IMR-90 (cell line): ENCODE data around the gene PAX2.

Experiments used
- FOS ChIP-seq: fragments of 150-350 bp; IDR thresholded peaks from 2 replicates; pipeline ENCODE4 v1.6.1; 2016; ENCODE audit warnings: low read depth, low read length
- MAZ ChIP-seq: IDR thresholded peaks from 2 replicates; pipeline ENCODE4 v1.6.1; 2012; ENCODE audit warnings: low read depth, mild to moderate bottlenecking, low read length, improper control_type of control experiment, moderate library complexity, borderline replicate concordance
- POLR2A ChIP-seq: IDR thresholded peaks from 2 replicates; pipeline ENCODE4 v1.6.1; 2012; ENCODE audit warnings: mild to moderate bottlenecking, low read depth, low read length
- RAD21 ChIP-seq: IDR thresholded peaks from 2 replicates; pipeline ENCODE4 v1.6.1; 2012; ENCODE audit warnings: low read length, improper control_type of control experiment
- RFX5 ChIP-seq: IDR thresholded peaks from 2 replicates; pipeline ENCODE4 v1.8.0; 2012; ENCODE audit warnings: low read depth, mild to moderate bottlenecking, low read length, moderate library complexity
- TF ChIP-seq, protein P1 (sequence below): conservative IDR thresholded peaks from 2 replicates; pipeline ENCODE4 v1.5.1; 2012; ENCODE audit warnings: mild to moderate bottlenecking, low read depth, low read length, improper control_type of control experiment
- TF ChIP-seq, protein P2 (sequence below): fragments of 150-350 bp; IDR thresholded peaks from 2 replicates; pipeline ENCODE4 v1.6.1; 2016; ENCODE audit warnings: low read depth, mild to moderate bottlenecking, low read length, moderate library complexity, borderline replicate concordance
- TF ChIP-seq, protein P3 (sequence below): fragments of 150-350 bp; IDR thresholded peaks from 2 replicates; pipeline ENCODE4 v1.6.1; 2017; ENCODE audit warnings: mild to moderate bottlenecking, antibody characterized with exemption, low read length, low read depth

DNA sequence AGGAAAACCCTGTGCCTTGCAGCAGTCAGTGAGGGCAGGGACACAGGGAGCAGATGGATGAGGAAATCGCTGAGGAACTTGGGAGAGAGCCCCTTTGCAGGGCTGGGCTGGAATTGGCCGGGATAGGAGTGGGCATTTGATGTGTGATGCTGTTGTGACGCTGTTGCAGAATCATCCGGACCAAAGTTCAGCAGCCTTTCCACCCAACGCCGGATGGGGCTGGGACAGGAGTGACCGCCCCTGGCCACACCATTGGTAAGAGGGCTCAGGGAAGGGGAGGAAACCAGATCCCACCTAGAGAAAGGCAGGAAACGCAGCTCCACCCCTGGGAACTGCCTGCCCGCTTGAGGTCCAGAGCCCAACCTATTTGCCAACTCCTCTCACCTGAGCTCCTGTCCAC is 33.9 kb downstream of the PAX2 start:
- TF ChIP-seq POLR2A (no peak), RFX5 (no peak), RAD21 (no peak), FOS (no peak), MAZ (no peak)
- TF ChIP-seq, protein P1, sequence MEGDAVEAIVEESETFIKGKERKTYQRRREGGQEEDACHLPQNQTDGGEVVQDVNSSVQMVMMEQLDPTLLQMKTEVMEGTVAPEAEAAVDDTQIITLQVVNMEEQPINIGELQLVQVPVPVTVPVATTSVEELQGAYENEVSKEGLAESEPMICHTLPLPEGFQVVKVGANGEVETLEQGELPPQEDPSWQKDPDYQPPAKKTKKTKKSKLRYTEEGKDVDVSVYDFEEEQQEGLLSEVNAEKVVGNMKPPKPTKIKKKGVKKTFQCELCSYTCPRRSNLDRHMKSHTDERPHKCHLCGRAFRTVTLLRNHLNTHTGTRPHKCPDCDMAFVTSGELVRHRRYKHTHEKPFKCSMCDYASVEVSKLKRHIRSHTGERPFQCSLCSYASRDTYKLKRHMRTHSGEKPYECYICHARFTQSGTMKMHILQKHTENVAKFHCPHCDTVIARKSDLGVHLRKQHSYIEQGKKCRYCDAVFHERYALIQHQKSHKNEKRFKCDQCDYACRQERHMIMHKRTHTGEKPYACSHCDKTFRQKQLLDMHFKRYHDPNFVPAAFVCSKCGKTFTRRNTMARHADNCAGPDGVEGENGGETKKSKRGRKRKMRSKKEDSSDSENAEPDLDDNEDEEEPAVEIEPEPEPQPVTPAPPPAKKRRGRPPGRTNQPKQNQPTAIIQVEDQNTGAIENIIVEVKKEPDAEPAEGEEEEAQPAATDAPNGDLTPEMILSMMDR, result no peak
- TF ChIP-seq, protein P2, sequence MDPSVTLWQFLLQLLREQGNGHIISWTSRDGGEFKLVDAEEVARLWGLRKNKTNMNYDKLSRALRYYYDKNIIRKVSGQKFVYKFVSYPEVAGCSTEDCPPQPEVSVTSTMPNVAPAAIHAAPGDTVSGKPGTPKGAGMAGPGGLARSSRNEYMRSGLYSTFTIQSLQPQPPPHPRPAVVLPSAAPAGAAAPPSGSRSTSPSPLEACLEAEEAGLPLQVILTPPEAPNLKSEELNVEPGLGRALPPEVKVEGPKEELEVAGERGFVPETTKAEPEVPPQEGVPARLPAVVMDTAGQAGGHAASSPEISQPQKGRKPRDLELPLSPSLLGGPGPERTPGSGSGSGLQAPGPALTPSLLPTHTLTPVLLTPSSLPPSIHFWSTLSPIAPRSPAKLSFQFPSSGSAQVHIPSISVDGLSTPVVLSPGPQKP, result no peak
- TF ChIP-seq, protein P3, sequence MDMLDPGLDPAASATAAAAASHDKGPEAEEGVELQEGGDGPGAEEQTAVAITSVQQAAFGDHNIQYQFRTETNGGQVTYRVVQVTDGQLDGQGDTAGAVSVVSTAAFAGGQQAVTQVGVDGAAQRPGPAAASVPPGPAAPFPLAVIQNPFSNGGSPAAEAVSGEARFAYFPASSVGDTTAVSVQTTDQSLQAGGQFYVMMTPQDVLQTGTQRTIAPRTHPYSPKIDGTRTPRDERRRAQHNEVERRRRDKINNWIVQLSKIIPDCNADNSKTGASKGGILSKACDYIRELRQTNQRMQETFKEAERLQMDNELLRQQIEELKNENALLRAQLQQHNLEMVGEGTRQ, result no peak
